ENCODE results near the gene GMDS. TPM values are rescaled to one million over a fixed set of nuclear protein-coding genes. Genes with fewer than 3 reads are reported as not detected.

GMDS gene
- total RNA-seq, 1 donor from 2014 or later, result 31.4 TPM

GRCh38 chr6:2244261-2245102, 923 bp downstream of the GMDS start:
- ATAC-seq (no peak), DNase-seq (ENCODE audit: low spot score) (no peak)
- intact Hi-C loops (cut with DNase I), result no loop called here

- intact Hi-C loops (cut with DNase I), result no loop called here
- DNase-seq (ENCODE audit: low spot score), result no peak
- no peak for ATAC-seq
These were observed 3.1 kb downstream of the GMDS start for GRCh38 chr6:2242311-2242710.

GRCh38 chr6:2240961-2241360, 4.4 kb downstream of the GMDS start:
- DNase-seq (ENCODE audit: low spot score) (no peak), ATAC-seq (no peak)
- intact Hi-C loops (cut with DNase I), result no loop called here

GRCh38 chr6:2237001-2237400, 8.4 kb downstream of the GMDS start:
- no peak for ATAC-seq
- intact Hi-C loops (cut with DNase I), result no loop called here
- no peak for DNase-seq (ENCODE audit: low spot score)

GRCh38 chr6:2235777-2236495, 9.5 kb downstream of the GMDS start:
- no peak for ATAC-seq
- intact Hi-C loops (cut with DNase I), result no loop called here
- no peak for DNase-seq (ENCODE audit: low spot score)

GRCh38 chr6:2232445-2232844, 13.0 kb downstream of the GMDS start:
- intact Hi-C loops (cut with DNase I), result no loop called here
- DNase-seq (ENCODE audit: low spot score) (no peak), ATAC-seq (no peak)

- ATAC-seq (no peak), DNase-seq (ENCODE audit: low spot score) (no peak)
- intact Hi-C loops (cut with DNase I), result no loop called here
These were observed 14.0 kb downstream of the GMDS start for GRCh38 chr6:2231438-2231837.

GRCh38 chr6:2230659-2231277, 14.6 kb downstream of the GMDS start:
- intact Hi-C loops (cut with DNase I), result no loop called here
- ATAC-seq, result no peak

GRCh38 chr6:2229742-2230141, 15.7 kb downstream of the GMDS start:
- DNase-seq (ENCODE audit: low spot score) (no peak), ATAC-seq (no peak)
- intact Hi-C loops (cut with DNase I), result no loop called here

More at GRCh38 chr6:2230659-2231277, 14.6 kb downstream of the GMDS start:
- DNase-seq (ENCODE audit: low spot score), result no peak

- ATAC-seq (no peak), DNase-seq (ENCODE audit: low spot score) (no peak)
- intact Hi-C loops (cut with DNase I), result no loop called here
These were observed 16.4 kb downstream of the GMDS start for GRCh38 chr6:2229039-2229438.

GRCh38 chr6:2228392-2228791, 17.0 kb downstream of the GMDS start:
- DNase-seq (ENCODE audit: low spot score) (no peak), ATAC-seq (no peak)
- intact Hi-C loops (cut with DNase I), result no loop called here

GRCh38 chr6:2226775-2227174, 18.6 kb downstream of the GMDS start:
- ATAC-seq (no peak), DNase-seq (ENCODE audit: low spot score) (no peak)
- intact Hi-C loops (cut with DNase I), result no loop called here

GRCh38 chr6:2225422-2226392, 19.7 kb downstream of the GMDS start:
- ATAC-seq (no peak), DNase-seq (ENCODE audit: low spot score) (no peak)
- intact Hi-C loops (cut with DNase I), result no loop called here

- ATAC-seq (no peak), DNase-seq (ENCODE audit: low spot score) (no peak)
- intact Hi-C loops (cut with DNase I), result no loop called here
These were observed 20.5 kb downstream of the GMDS start for GRCh38 chr6:2224847-2225382.

- ATAC-seq, result no peak
- intact Hi-C loops (cut with DNase I), result no loop called here
- DNase-seq (ENCODE audit: low spot score), result no peak
These were observed 23.0 kb downstream of the GMDS start for GRCh38 chr6:2222275-2222842.

- DNase-seq (ENCODE audit: low spot score), result no peak
- intact Hi-C loops (cut with DNase I), result no loop called here
- ATAC-seq, result no peak
These were observed 23.6 kb downstream of the GMDS start for GRCh38 chr6:2221726-2222274.

GRCh38 chr6:2220154-2220553, 25.3 kb downstream of the GMDS start:
- intact Hi-C loops (cut with DNase I), result no loop called here
- ATAC-seq, result no peak
- DNase-seq (ENCODE audit: low spot score), result no peak

- DNase-seq (ENCODE audit: low spot score) (no peak), ATAC-seq (no peak)
- intact Hi-C loops (cut with DNase I), result no loop called here
These were observed 26.5 kb downstream of the GMDS start for GRCh38 chr6:2218866-2219265.
